ENCODE data around the gene EIF4E1B. TPM values are rescaled to one million over a fixed set of nuclear protein-coding genes. Genes with fewer than 3 reads are reported as not detected.

Gene EIF4E1B
- total RNA-seq, 1 donor from 2014 or later: not detected

DNA sequence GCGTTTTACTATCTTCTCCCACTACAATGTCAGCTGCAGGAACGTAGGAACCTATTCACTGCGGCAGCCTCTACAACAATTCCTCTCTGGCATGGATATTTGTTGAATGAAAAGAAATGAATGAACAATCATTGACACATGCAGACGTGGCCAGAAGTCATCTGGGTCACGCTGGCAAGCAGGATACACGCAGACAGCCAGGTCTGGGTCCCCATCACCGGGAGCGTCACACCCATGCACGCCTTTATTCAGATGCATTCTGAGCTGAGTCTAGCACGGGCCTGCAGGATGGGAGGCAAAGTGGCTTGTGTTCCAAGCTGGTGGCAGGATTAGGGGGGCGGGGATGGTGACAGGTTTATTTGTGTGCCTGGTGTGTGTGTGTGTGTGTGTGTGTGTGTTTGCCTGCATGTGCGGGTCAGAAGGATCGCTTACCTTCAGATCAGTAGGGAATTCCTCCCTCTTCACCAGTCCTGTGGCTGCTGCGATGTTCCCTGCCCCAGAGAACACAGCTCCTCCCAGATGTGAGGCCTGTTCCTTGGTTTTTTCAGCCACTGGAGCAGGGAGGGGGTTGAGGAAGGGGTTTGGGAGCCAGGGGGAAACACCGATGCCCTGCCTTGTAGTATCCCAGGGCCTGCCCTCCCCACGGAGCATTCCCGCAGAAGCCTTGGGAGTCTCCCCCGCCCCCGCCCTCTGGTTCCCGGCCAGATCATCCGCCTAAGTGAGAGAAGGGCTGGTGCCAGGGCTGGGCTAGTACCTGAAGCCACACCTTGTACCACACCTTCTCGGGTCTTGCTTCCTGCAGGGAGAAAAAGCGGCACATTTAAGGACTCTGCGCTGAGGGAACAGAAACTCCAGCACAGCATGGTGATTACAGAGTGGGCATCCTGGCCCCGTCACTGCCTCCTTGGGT is 4.3 kb upstream of the EIF4E1B start:
- DNase-seq (ENCODE audit: low spot score): no peak

- DNase-seq (ENCODE audit: low spot score): no peak
Observed at GRCh38 chr5:176626876-176627236, 3.6 kb upstream of the EIF4E1B start.

GRCh38 chr5:176627582-176627981 is 2.9 kb upstream of the EIF4E1B start:
- no peak for DNase-seq (ENCODE audit: low spot score)

DNA sequence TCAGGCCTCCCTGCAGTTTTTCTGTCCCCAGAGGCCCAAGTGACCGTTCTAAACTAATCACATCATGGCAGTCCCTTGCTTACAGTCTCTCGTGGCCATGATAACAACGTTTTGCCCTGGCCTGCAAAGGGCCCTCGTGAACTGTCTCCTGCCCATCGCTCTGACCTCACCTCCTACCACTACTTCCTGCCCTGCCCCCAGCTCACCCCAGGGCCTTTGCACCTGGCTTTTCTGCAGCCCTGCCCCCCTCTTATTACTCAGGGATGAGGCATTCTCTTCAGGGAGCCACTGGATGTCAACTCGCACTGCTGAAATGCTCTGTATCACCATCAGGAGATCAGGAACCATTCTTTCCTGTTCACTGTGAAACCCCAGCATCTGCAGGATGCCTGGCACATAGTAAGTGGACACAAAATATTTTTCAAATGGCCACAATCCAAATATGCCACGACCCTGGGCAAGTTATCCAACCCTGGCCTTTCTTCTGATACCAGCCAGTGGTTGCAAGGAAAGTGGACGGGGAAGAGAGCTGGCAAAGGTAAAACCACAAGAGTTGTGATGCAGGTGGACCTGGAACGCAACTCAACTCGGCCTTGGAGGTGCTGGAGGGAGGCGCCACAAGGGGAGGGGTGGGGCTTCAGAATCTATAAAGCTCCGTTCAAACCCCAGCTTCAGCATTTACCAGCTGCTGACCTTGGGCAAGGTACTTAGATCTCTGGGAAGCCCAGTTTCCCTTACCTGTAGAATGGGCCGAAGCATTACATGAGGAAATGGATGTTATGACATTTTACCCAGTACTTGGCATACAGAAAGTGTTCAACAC is 1.9 kb upstream of the EIF4E1B start:
- DNase-seq (ENCODE audit: low spot score): no peak

GRCh38 chr5:176629317-176629852 is 1.1 kb upstream of the EIF4E1B start:
- DNase-seq (ENCODE audit: low spot score): no peak

- DNase-seq (ENCODE audit: low spot score): no peak
Observed at GRCh38 chr5:176630681-176631222, 277 bp downstream of the EIF4E1B start.

DNA sequence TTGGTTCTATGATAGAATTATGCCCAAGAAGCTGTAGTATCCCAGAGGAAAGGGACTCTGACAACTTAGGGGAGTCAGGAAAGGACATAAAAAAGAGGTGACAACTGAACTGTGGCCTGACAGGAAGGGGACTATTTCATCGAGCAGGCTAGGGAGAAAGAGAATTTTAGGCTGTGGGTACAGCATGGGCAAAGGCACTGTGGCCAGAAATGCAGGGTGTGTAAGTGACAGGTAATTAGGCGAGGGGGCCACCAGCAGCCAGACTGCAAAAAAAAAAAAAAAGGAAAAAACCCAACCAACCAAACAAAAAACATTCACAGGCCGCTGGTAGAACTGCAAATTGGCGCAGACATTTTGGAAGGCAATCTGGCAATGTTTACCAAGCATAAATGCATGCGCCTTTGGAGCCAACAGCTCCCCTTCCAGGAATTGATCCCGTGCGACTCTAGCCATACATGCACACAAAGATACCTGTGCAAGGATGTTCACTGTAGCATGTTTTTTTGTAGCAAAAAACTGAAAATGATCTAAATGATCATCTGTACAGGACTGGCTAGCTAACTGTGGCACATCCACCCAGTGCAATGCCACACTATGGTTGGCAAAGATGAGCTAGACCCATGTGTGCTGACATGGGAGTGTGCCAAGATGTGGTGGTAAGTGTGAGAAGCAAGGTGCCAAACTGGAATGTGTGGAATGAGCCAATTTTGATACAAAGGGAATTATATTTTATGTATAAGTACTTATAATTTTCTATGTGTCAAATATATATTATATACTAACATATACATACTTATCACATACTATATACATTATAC is 1.1 kb downstream of the EIF4E1B start:
- no peak for DNase-seq (ENCODE audit: low spot score)

- no peak for DNase-seq (ENCODE audit: low spot score)
Observed at GRCh38 chr5:176632745-176633144, 2.3 kb downstream of the EIF4E1B start.

DNA sequence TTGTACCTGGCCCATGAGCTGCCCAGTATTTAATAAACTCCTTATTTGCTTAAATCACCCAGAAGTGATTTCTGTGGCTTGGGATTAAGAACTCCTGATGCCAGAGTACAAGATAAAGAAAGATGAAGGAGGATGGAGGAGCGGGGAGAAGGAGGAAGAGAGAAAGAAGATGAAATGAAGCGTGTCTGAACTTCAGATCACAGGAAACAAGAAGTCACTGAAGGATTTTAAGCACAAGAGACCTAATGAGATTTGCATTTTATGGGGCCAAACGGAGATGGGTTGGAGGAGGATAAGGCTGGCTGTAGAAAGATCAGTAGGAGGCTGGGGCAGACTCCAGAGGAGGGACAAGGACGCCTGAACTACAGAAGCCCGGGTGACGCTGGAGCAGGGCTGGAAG is 3.1 kb downstream of the EIF4E1B start:
- DNase-seq (ENCODE audit: low spot score): no peak

DNA sequence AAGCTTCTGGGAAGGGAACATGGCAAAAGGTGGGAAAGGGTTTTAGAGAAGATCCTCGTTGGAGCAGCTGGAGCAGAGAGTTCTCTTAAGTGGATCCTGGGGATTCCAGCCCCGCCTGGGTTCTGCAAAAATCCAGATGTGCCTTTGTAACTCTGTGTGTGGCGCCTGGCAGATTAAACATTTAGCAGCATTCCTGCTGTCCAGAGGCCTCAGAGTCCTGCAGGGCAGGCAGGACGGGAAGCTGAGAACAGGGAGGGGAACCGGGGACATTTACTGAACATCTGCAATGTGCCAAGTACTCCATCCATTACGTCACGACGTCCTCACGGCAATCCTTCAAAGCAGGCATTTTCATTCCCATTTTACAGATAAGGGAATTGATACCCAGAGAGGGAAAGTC is 6.0 kb downstream of the EIF4E1B start:
- DNase-seq (ENCODE audit: low spot score): no peak

- no peak for DNase-seq (ENCODE audit: low spot score)
Observed at GRCh38 chr5:176637556-176637955, 7.1 kb downstream of the EIF4E1B start.

GRCh38 chr5:176638437-176638836 is 8.0 kb downstream of the EIF4E1B start:
- no peak for DNase-seq (ENCODE audit: low spot score)

DNA sequence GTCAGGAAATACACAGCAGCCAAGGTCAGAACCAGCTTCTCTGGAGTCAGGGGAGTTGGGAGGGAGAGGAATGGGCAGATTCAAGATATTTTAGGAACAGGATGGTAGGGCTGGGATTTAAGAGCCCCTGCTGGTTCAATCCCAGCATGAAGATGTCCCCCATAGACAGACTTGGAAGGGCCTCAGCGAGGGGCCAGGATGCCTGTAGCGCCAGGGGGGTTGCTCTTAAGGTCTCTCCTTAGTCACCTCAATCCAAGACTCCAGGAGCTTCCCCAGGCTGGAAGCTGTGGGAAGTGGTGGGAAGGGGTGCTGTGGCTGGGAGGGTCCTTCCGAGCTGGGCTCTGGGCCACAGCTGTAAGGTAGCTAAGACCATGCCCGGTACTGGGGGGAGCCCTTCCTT is 8.7 kb downstream of the EIF4E1B start:
- no peak for DNase-seq (ENCODE audit: low spot score)

GRCh38 chr5:176639981-176640380 is 9.5 kb downstream of the EIF4E1B start:
- DNase-seq (ENCODE audit: low spot score): no peak

GRCh38 chr5:176640616-176641015 is 10.1 kb downstream of the EIF4E1B start:
- DNase-seq (ENCODE audit: low spot score): no peak

- no peak for DNase-seq (ENCODE audit: low spot score)
Observed at GRCh38 chr5:176642675-176643490, 12.4 kb downstream of the EIF4E1B start.

DNA sequence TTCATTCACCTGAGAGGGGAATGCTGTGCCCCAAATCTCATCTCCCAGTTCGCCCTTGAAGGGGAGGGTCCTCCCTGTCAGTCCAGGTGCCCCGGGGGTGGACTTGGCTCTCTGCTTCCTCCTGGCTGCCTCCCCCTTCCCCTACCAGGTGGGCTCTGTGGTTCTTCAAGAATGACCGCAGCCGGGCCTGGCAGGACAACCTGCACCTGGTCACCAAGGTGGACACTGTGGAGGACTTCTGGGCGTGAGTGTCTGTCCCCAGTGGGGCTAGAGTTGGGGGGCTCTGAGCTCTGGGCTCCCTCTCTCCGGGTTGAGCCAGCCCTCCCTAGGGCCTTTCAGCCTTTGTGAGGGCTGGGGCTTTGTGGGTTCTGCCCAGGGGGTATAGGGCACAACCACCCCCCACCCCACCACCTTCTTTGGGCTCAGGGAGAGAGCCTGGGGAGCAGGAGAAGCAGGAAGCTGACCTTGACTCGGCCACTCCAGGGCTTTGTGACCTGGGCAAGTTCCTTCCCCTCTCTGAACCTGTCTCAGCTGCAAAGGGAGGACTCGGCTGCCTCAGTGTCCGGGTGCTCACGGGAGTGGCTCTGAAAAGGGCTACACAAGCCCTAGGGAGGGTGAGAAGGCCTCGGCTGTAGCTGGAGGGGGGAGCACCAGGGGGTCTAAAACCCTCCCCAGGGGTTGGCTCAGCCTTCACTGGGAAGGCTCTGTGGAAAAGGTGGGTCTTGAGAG is 13.2 kb downstream of the EIF4E1B start:
- DNase-seq (ENCODE audit: low spot score): no peak

DNA sequence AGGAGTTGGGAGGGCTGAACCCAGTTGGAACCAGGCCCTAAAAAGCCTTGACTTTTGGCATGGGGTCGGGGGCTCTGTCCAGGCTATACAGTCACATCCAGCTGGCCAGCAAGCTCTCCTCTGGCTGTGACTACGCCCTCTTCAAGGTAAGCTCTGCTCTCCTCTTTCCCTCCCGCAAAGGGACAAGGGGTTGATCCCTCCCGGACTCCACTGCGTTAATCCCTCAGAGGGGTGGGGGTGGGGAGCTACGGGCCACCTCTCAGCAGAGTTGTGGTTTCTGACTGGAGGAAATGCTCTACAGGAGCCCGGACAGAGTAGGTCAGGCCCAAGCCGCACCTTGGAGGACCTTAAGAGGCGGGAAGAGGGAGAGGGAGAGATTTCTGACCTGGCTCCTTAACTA is 13.8 kb downstream of the EIF4E1B start:
- no peak for DNase-seq (ENCODE audit: low spot score)
